Upper lobe of right lung (tissue), 1 donor: ENCODE results near the gene EIF4E3. TPM values are rescaled to one million over a fixed set of nuclear protein-coding genes. Genes with fewer than 3 reads are reported as not detected.

Experiments
- ATAC-seq: fragments of 200-7000 bp; cut with Tn5 transposase; one replicate; pipeline ENCODE4 v1.9.1; 2020; ENCODE audit warnings: mild to moderate bottlenecking, moderate library complexity
- DNase-seq: peaks from one replicate; pipeline ENCODE4 v3.0.0-alpha.2; 2020
- H3K27ac ChIP-seq: fragments of 200-600 bp; one replicate; pipeline ENCODE4 v1.8.0; 2022
- H3K27me3 ChIP-seq: fragments of 200-600 bp; one replicate; pipeline ENCODE4 v1.8.0; 2022; ENCODE audit warnings: mild to moderate bottlenecking
- H3K36me3 ChIP-seq: fragments of 200-600 bp; one replicate; pipeline ENCODE4 v1.8.0; 2022
- H3K4me1 ChIP-seq: fragments of 200-600 bp; one replicate; pipeline ENCODE4 v1.8.0; 2022
- H3K4me3 ChIP-seq: fragments of 200-600 bp; one replicate; pipeline ENCODE4 v1.8.0; 2022; ENCODE audit warnings: mild to moderate bottlenecking
- H3K9me3 ChIP-seq: fragments of 200-600 bp; one replicate; pipeline ENCODE4 v1.8.0; 2022
- intact Hi-C: fragments of 100-400 bp; cut with DNase I; formaldehyde crosslinking; loops from one replicate; pipeline ENCODE4 v1.11.0; 2022
- total RNA-seq: library from RNA; stranded (reverse); fragmentation: NEBNext Ultra II Directional; extraction: Animal tissue kit (Norgen Biotek cat#: 25700); gene quantifications from one replicate; pipeline ENCODE4 v1.2.1, GENCODE V29; 2021
- TF ChIP-seq, protein P1 (sequence below): fragments of 200-600 bp; IDR thresholded peaks from one replicate; pipeline ENCODE4 v1.8.0; 2022; ENCODE audit warnings: antibody characterized with exemption
- donor health status: DM: no; HTN: yes; CAD: no; lungs with severe emphysema.

The EIF4E3 gene
- total RNA-seq, 1 donor from 2014 or later = 38.4 TPM

DNA sequence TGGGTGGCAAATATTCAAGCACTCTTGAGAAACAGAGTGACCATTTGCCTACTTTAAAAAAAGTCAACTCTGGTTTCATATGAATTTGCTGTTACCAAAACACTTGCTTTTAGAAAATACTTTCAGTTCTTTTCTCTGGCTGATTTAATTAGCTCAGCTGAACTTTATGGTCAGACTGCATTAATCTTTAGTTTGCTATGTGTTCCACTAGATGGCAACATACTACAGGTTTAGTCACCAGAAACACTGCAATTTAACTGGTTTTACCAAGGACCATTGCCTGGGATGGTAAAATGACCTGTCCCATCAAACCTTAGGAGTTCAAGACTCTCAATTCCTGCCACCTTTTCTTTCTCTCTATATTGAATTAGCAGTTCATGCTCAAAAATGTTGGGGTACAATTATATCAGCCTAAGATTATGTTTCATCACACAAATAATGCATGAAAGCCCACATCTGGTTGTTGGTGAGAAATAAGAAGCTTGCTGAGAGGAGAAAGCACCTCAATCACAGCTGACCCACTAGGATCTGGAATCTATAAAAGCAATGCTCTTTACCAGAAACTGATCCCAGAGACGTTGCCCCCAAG, 14.2 kb downstream of the EIF4E3 start:
- ATAC-seq (peak; percentile 83), DNase-seq (no peak)
- Histone ChIP-seq H3K9me3 (no peaks in the 10 kb centered on the region), H3K27ac (no peak overlapping the region), H3K27me3 (no peaks in the 10 kb centered on the region), H3K36me3 (no peaks in the 10 kb centered on the region), H3K4me3 (no peak overlapping the region), H3K4me1 (no peaks in the 10 kb centered on the region)
- TF ChIP-seq, protein P1, sequence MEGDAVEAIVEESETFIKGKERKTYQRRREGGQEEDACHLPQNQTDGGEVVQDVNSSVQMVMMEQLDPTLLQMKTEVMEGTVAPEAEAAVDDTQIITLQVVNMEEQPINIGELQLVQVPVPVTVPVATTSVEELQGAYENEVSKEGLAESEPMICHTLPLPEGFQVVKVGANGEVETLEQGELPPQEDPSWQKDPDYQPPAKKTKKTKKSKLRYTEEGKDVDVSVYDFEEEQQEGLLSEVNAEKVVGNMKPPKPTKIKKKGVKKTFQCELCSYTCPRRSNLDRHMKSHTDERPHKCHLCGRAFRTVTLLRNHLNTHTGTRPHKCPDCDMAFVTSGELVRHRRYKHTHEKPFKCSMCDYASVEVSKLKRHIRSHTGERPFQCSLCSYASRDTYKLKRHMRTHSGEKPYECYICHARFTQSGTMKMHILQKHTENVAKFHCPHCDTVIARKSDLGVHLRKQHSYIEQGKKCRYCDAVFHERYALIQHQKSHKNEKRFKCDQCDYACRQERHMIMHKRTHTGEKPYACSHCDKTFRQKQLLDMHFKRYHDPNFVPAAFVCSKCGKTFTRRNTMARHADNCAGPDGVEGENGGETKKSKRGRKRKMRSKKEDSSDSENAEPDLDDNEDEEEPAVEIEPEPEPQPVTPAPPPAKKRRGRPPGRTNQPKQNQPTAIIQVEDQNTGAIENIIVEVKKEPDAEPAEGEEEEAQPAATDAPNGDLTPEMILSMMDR = peak; percentile 65
- intact Hi-C loops = no loop called here

DNA sequence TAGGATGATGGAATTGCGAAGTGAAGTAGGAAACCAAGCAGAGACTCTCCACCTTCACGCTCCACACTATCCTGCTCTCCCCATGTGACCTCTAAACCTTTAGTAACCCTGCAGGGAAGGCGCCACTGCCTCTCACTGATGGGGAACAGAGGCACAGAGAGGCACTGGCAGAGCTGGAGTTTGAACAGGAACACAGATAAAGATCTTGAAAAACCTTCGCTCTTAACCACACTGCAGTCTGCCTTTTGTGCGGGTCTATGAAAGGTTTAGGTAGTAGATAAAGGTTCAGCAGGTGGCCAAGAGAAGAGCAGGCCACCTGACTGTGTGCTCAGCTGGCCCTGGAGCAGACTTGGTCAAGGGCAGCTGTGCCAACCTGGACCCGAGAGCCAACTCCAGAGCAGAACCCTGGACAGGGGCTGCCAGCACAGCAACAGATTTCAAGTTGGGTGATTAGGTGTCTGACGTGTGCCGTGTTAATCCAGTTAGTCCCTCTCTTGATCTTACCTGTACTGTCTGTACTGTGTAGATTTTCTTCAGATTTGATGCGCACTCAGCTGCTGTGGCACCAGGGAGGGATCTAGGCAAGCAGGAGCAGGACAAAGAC, 15.2 kb downstream of the EIF4E3 start:
- TF ChIP-seq, protein P1 = no peak
- Histone ChIP-seq H3K27ac (no peak overlapping the region), H3K27me3 (no peaks in the 10 kb centered on the region), H3K4me1 (no peaks in the 10 kb centered on the region), H3K9me3 (no peaks in the 10 kb centered on the region), H3K4me3 (no peak overlapping the region), H3K36me3 (no peaks in the 10 kb centered on the region)
- intact Hi-C loops = no loop called here
- no peak for DNase-seq
- no peak for ATAC-seq

DNA sequence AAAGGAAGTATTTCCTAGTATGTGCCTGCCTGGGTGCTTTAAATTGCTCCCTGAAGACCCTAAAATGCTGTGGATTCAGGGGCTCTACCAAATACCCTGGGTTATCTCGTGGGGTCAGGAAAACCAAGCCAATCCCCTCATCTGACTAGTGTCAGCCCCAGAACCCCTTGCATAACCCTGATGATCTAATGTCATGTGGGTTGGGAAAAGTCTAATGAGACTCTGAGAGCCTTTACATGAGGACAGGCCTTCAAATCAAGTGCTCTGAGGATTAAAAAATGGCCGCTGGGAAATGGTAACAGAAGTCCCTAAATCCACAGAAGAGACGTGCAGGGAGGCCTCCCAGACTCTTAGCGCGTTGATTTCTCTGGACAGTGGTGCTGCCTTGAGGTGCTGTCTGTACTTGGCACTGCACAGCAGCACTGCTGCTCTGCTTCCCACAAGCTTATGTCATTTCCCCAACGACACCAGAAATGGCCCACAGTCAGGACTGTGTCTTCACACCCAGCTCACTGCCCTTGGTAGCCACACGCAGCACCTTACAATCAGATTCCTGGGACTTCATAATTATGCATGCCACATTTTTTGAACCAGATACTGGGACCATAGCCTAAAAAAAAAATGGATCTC, 16.6 kb downstream of the EIF4E3 start:
- intact Hi-C loops = no loop called here
- Histone ChIP-seq H3K36me3 (no peaks in the 10 kb centered on the region), H3K9me3 (no peaks in the 10 kb centered on the region), H3K4me3 (no peak overlapping the region), H3K4me1 (peaks cover 6% of the 10 kb centered on the region), H3K27me3 (no peaks in the 10 kb centered on the region), H3K27ac (no peak overlapping the region)
- TF ChIP-seq, protein P1 = no peak
- ATAC-seq (peak; percentile 70), DNase-seq (no peak)

DNA sequence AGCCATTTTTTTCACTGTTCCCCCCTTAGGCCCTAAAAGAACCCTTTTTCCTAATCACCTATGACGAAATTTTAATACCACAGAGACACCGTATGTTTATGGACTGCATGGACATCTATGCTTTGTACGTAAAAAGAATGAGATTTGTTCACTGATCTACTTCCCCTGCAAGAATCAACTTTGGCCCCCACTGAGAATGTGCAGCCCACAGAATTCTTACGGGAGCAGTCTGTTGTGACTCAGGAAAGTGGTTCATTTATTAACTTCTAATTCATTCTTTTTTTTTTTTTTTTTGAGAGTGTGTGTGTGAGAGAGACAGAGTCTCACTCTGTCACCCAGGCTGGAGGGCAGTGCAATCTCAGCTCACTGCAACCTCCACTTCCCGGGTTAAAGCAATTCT, 17.6 kb downstream of the EIF4E3 start:
- Histone ChIP-seq H3K27ac (no peak overlapping the region), H3K4me1 (peaks cover 16% of the 10 kb centered on the region), H3K9me3 (no peaks in the 10 kb centered on the region), H3K4me3 (no peak overlapping the region), H3K36me3 (no peaks in the 10 kb centered on the region), H3K27me3 (no peaks in the 10 kb centered on the region)
- DNase-seq (no peak), ATAC-seq (no peak)
- TF ChIP-seq, protein P1 = no peak
- intact Hi-C loops = no loop called here

DNA sequence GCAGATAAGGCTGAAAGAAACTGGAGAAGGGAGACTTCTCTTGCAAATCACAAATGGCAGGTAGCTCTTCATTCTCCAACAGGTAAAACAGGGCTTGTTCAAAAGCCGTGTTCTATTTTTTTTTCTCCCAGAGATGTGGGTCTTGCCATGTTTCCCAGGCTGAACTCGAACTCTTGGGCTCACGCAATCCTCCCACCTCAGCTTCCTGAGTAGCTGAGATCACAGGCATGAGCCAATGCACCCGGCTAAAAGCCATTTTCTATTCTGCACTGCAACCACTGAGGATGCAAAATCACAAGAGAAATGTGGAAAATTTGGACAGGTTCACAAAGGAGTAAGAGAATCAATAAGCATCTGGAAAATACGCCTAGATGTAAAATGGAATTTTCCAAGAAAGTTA, 19.5 kb downstream of the EIF4E3 start:
- no peak overlapping the region for H3K27ac ChIP-seq
- no peak overlapping the region for H3K4me3 ChIP-seq
- H3K27me3 ChIP-seq = no peaks in the 10 kb centered on the region
- TF ChIP-seq, protein P1 = no peak
- DNase-seq = no peak
- peaks cover 29% of the 10 kb centered on the region for H3K4me1 ChIP-seq
- no peaks in the 10 kb centered on the region for H3K36me3 ChIP-seq
- ATAC-seq = no peak
- intact Hi-C loops = no loop called here
- no peaks in the 10 kb centered on the region for H3K9me3 ChIP-seq
